Liver (tissue), 3 donors: ENCODE measurements around the gene HLA-C.
"Not testable (repeated sequence)": the region's sequence is repeated elsewhere in the genome, so short reads cannot be mapped to it uniquely, and the experiment has no call there.

ENCODE experiments used
- ATF3 ChIP-seq: IDR thresholded peaks from 2 replicates; pipeline ENCODE4 v1.6.1; 2016; ENCODE audit warnings: antibody characterized with exemption
- EGR1 ChIP-seq, 2 donors: IDR thresholded peaks; 2 replicates each; pipeline ENCODE4 v1.6.1; 2016 to 2018; ENCODE audit warnings: antibody characterized with exemption in 2 of 2, low read depth in 2 of 2
- FOXA1 ChIP-seq: IDR thresholded peaks from 2 replicates; pipeline ENCODE4 v1.6.1; 2016; ENCODE audit warnings: antibody characterized with exemption
- GABPA ChIP-seq, 2 donors: IDR thresholded peaks in 1 of 2; conservative IDR thresholded peaks in 1 of 2; 2 replicates each; pipeline ENCODE4 v1.6.1; 2016; ENCODE audit warnings: antibody characterized with exemption in 2 of 2, mild to moderate bottlenecking in 1 of 2, moderate library complexity in 1 of 2
- HNF4A ChIP-seq, 2 donors: conservative IDR thresholded peaks; 2 replicates each; pipeline ENCODE4 v1.6.1; 2016; ENCODE audit warnings: antibody characterized with exemption in 2 of 2, mild to moderate bottlenecking in 2 of 2
- JUND ChIP-seq, 2 donors: IDR thresholded peaks; 2 replicates each; pipeline ENCODE4 v1.6.1; 2016; ENCODE audit warnings: antibody characterized with exemption in 2 of 2
- MAX ChIP-seq: IDR thresholded peaks from 2 replicates; pipeline ENCODE4 v1.6.1; 2016; ENCODE audit warnings: antibody characterized with exemption
- RAD21 ChIP-seq, 2 donors: IDR thresholded peaks; 2 replicates each; pipeline ENCODE4 v1.6.1; 2016; ENCODE audit warnings: antibody characterized with exemption in 2 of 2, mild to moderate bottlenecking in 2 of 2
- SP1 ChIP-seq: IDR thresholded peaks from 2 replicates; pipeline ENCODE4 v1.6.1; 2018; ENCODE audit warnings: antibody characterized with exemption, mild to moderate bottlenecking
- TAF1 ChIP-seq: conservative IDR thresholded peaks from 2 replicates; pipeline ENCODE4 v1.6.1; 2016; ENCODE audit warnings: antibody characterized with exemption, mild to moderate bottlenecking
- TF ChIP-seq, protein P1 (sequence below): fragments of 150-350 bp; IDR thresholded peaks from 2 replicates; pipeline ENCODE4 v1.5.1; 2017; ENCODE audit warnings: improper control_type of control experiment, low read depth, low read length; ENCODE audit not compliant: missing input control
- TF ChIP-seq, protein P2 (sequence below): IDR thresholded peaks from 2 replicates; pipeline ENCODE4 v1.6.1; 2016; ENCODE audit warnings: antibody characterized with exemption
- donor health status: healthy.
- donor health status: healthy.

DNA sequence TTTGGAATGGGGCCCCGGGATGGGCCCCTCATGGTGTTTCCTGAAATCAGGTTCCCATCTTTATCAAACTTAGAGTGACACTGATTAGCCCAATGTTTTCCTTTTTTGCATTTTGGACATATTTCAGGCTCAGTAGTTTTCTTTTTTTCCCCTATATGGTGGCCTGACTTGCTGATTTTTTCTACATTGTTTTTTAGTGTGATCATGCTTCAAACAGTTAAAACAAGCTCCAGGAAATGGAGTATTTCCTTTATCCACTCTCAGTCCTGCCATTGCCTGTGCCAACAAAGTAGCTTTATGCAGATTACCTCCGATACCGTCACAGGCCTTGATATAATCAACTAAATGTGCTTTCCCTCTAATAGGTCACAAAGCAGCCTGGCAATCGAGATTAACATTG, 37.8 kb downstream of the HLA-C start:
- TF ChIP-seq, protein P1, sequence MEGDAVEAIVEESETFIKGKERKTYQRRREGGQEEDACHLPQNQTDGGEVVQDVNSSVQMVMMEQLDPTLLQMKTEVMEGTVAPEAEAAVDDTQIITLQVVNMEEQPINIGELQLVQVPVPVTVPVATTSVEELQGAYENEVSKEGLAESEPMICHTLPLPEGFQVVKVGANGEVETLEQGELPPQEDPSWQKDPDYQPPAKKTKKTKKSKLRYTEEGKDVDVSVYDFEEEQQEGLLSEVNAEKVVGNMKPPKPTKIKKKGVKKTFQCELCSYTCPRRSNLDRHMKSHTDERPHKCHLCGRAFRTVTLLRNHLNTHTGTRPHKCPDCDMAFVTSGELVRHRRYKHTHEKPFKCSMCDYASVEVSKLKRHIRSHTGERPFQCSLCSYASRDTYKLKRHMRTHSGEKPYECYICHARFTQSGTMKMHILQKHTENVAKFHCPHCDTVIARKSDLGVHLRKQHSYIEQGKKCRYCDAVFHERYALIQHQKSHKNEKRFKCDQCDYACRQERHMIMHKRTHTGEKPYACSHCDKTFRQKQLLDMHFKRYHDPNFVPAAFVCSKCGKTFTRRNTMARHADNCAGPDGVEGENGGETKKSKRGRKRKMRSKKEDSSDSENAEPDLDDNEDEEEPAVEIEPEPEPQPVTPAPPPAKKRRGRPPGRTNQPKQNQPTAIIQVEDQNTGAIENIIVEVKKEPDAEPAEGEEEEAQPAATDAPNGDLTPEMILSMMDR: not testable (repeated sequence)
- TF ChIP-seq MAX; ATF3; RAD21 (IDR thresholded peaks at IDR 0.05); FOXA1; JUND (IDR thresholded peaks at IDR 0.05); EGR1 (IDR thresholded peaks at IDR 0.05; ENCODE audit: low read depth in 2 of 2); TAF1; HNF4A (conservative IDR thresholded peaks at IDR 0.05); SP1; GABPA (IDR thresholded peaks at IDR 0.05 in 1 of 2, conservative IDR thresholded peaks at IDR 0.05 in 1 of 2): not testable (repeated sequence)
- TF ChIP-seq, protein P2, sequence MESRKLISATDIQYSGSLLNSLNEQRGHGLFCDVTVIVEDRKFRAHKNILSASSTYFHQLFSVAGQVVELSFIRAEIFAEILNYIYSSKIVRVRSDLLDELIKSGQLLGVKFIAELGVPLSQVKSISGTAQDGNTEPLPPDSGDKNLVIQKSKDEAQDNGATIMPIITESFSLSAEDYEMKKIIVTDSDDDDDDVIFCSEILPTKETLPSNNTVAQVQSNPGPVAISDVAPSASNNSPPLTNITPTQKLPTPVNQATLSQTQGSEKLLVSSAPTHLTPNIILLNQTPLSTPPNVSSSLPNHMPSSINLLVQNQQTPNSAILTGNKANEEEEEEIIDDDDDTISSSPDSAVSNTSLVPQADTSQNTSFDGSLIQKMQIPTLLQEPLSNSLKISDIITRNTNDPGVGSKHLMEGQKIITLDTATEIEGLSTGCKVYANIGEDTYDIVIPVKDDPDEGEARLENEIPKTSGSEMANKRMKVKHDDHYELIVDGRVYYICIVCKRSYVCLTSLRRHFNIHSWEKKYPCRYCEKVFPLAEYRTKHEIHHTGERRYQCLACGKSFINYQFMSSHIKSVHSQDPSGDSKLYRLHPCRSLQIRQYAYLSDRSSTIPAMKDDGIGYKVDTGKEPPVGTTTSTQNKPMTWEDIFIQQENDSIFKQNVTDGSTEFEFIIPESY: not testable (repeated sequence)
